HepG2 (cell line): ENCODE measurements around the gene ART4. TPM values are rescaled to one million over a fixed set of nuclear protein-coding genes. Genes with fewer than 3 reads are reported as not detected.

ENCODE experiments used
- KAT7 ChIP-seq: IDR thresholded peaks from 2 replicates; pipeline ENCODE4 v1.6.1; 2018; ENCODE audit warnings: borderline replicate concordance, missing compliant biosample characterization
- KAT8 ChIP-seq: IDR thresholded peaks from 2 replicates; pipeline ENCODE4 v1.6.1; 2016; ENCODE audit warnings: missing genetic modification reagents, missing compliant biosample characterization
- KMT2B ChIP-seq: IDR thresholded peaks from 2 replicates; pipeline ENCODE4 v1.6.1; 2016; ENCODE audit warnings: missing genetic modification reagents, missing compliant biosample characterization
- MAFG ChIP-seq: sonication (generic); formaldehyde crosslinking; IDR thresholded peaks from 2 replicates; pipeline ENCODE4 v1.5.1; 2020; ENCODE audit warnings: mild to moderate bottlenecking, missing genetic modification reagents
- MED13 ChIP-seq: sonication (generic); formaldehyde crosslinking; IDR thresholded peaks from 2 replicates; pipeline ENCODE4 v1.5.0; 2020; ENCODE audit warnings: missing genetic modification reagents
- MTF2 ChIP-seq: sonication (generic); formaldehyde crosslinking; IDR thresholded peaks from 2 replicates; pipeline ENCODE4 v1.5.0; 2020; ENCODE audit warnings: missing genetic modification reagents, borderline replicate concordance
- NCOA2 ChIP-seq: sonication (generic); formaldehyde crosslinking; IDR thresholded peaks from 2 replicates; pipeline ENCODE4 v1.8.0; 2022; ENCODE audit warnings: inconsistent platforms
- NFE2L2 ChIP-seq: fragments of 150-350 bp; IDR thresholded peaks from 2 replicates; pipeline ENCODE4 v1.6.1; 2014; ENCODE audit warnings: low read length
- NFYC ChIP-seq: IDR thresholded peaks from 2 replicates; pipeline ENCODE4 v1.6.1; 2016; ENCODE audit warnings: missing genetic modification reagents, missing compliant biosample characterization
- PHF20 ChIP-seq: sonication (generic); formaldehyde crosslinking; IDR thresholded peaks from 2 replicates; pipeline ENCODE4 v1.5.0; 2020; ENCODE audit warnings: mild to moderate bottlenecking, missing genetic modification reagents
- RARA ChIP-seq: IDR thresholded peaks from 2 replicates; pipeline ENCODE4 v1.6.1; 2016; ENCODE audit warnings: missing genetic modification reagents, missing compliant biosample characterization
- SNAPC2 ChIP-seq: sonication (generic); formaldehyde crosslinking; IDR thresholded peaks from 2 replicates; pipeline ENCODE4 v1.8.1; 2022; ENCODE audit warnings: mild to moderate bottlenecking, missing genetic modification reagents
- SNRNP70 ChIP-seq: fragments of 200-400 bp; formaldehyde crosslinking; IDR thresholded peaks from 2 replicates; pipeline ENCODE4 v1.6.1; 2017; ENCODE audit warnings: mild to moderate bottlenecking, low read depth, low read length, moderate library complexity
- TOE1 ChIP-seq: sonication (generic); formaldehyde crosslinking; IDR thresholded peaks from 2 replicates; pipeline ENCODE4 v1.4.0; 2020; ENCODE audit warnings: mild to moderate bottlenecking, missing genetic modification reagents
- TOPORS ChIP-seq: sonication (generic); formaldehyde crosslinking; IDR thresholded peaks from 2 replicates; pipeline ENCODE4 v1.8.0; 2023; ENCODE audit warnings: mild to moderate bottlenecking, missing genetic modification reagents
- ZNF350 ChIP-seq: sonication (generic); formaldehyde crosslinking; IDR thresholded peaks from 2 replicates; pipeline ENCODE4 v1.4.0; 2020; ENCODE audit warnings: mild to moderate bottlenecking, low read depth, missing genetic modification reagents, borderline replicate concordance
- ZNF547 ChIP-seq: sonication (generic); formaldehyde crosslinking; IDR thresholded peaks from 2 replicates; pipeline ENCODE4 v1.5.1; 2020; ENCODE audit warnings: mild to moderate bottlenecking, missing genetic modification reagents
- ZNF674 ChIP-seq: sonication (generic); formaldehyde crosslinking; IDR thresholded peaks from 2 replicates; pipeline ENCODE4 v1.5.0; 2020; ENCODE audit warnings: low read depth, mild to moderate bottlenecking, missing genetic modification reagents
- ZNF816 ChIP-seq: sonication (generic); formaldehyde crosslinking; IDR thresholded peaks from 2 replicates; pipeline ENCODE4 v1.8.0; 2022; ENCODE audit warnings: missing genetic modification reagents, mild to moderate bottlenecking, borderline replicate concordance
- ZSCAN25 ChIP-seq: sonication (generic); formaldehyde crosslinking; IDR thresholded peaks from 2 replicates; pipeline ENCODE4 v1.8.0; 2022; ENCODE audit warnings: mild to moderate bottlenecking, missing genetic modification reagents
- polyA plus RNA-seq, 8 experiments: library from polyadenylated mRNA; depleted of rRNA in 3 of 8; stranded (reverse) in 7 of 8; unstranded in 1 of 8; fragments of >200 nt; fragmentation: Illumina TruSeq in 4 of 8; extraction: Trizol in 4 of 8; gene quantifications; 2 replicates each; pipeline versions ENCODE4 v1.2.1 to v1.2.3, GENCODE V29; 2011 to 2016; ENCODE audit warnings: low read depth in 4 of 8, missing spikeins in 1 of 8, mixed read lengths in 1 of 8; ENCODE audit not compliant: insufficient read depth in 1 of 8
- total RNA-seq, 5 experiments: library from RNA; depleted of rRNA; stranded (reverse); fragments of >200 nt; fragmentation: Illumina TruSeq; extraction: Trizol; gene quantifications; 2 replicates each; pipeline ENCODE4 v1.2.3, GENCODE V29; 2016; ENCODE audit warnings: low read depth in 1 of 5
- TF ChIP-seq, protein P1 (sequence below): sonication (generic); formaldehyde crosslinking; IDR thresholded peaks from 2 replicates; pipeline ENCODE4 v1.8.0; 2022; ENCODE audit warnings: mild to moderate bottlenecking, missing genetic modification reagents, moderate library complexity
- TF ChIP-seq, protein P2 (sequence below): sonication (generic); formaldehyde crosslinking; IDR thresholded peaks from 2 replicates; pipeline ENCODE4 v1.4.0; 2020; ENCODE audit warnings: missing genetic modification reagents
- TF ChIP-seq, protein P3 (sequence below): IDR thresholded peaks from 2 replicates; pipeline ENCODE4 v1.6.1; 2018; ENCODE audit warnings: missing genetic modification reagents, mild to moderate bottlenecking, missing compliant biosample characterization
- TF ChIP-seq, protein P4 (sequence below): sonication (generic); formaldehyde crosslinking; IDR thresholded peaks from 2 replicates; pipeline ENCODE4 v1.4.0; 2020; ENCODE audit warnings: missing genetic modification reagents, borderline replicate concordance

Gene ART4
- total and polyA plus RNA-seq, 2 of the 13 experiments (the other 11 are each of a cell fraction or from before 2014, with no cell fraction given), result 17.6 to 20.3 TPM

DNA sequence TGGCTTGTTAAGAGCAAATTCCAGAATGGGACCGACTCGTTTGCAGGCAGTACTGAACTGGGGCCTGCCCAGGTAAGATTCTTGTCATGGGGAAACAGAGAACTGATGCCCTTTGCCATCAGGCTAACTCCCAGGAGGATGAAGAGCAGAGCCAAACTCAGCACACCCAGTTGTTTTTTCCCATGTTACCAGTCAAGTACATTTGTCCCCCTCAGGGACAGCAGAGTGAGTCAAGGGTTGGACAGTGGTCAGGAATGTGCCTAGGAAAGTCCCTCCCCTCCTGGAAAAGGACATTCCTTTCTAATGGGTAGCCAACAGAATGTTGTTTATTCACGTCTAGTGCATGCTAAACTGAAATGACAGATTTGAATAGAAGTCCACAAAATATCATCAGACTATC is 1.6 kb downstream of the ART4 start (continued):
- TF ChIP-seq, protein P1, sequence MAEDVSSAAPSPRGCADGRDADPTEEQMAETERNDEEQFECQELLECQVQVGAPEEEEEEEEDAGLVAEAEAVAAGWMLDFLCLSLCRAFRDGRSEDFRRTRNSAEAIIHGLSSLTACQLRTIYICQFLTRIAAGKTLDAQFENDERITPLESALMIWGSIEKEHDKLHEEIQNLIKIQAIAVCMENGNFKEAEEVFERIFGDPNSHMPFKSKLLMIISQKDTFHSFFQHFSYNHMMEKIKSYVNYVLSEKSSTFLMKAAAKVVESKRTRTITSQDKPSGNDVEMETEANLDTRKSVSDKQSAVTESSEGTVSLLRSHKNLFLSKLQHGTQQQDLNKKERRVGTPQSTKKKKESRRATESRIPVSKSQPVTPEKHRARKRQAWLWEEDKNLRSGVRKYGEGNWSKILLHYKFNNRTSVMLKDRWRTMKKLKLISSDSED (CRISPR knock-in tag), result no peak
- TF ChIP-seq TOPORS (CRISPR knock-in tag) (no peak), MAFG (CRISPR knock-in tag) (no peak), MTF2 (CRISPR knock-in tag) (no peak), RARA (CRISPR knock-in tag) (peak; percentile 51; the same call in 1 of the 2 replicates), ZNF350 (CRISPR knock-in tag) (no peak), KMT2B (0 out of 2 replicates have a peak, but pooled peaks have one; percentile 25), MED13 (CRISPR knock-in tag) (no peak), TOE1 (CRISPR knock-in tag) (no peak), KAT7 (CRISPR knock-in tag) (0 out of 2 replicates have a peak, but pooled peaks have one; percentile 60), NFE2L2 (no peak), SNAPC2 (CRISPR knock-in tag) (no peak), ZSCAN25 (no peak), ZNF674 (CRISPR knock-in tag) (no peak), ZNF816 (CRISPR knock-in tag) (no peak), SNRNP70 (no peak), ZNF547 (CRISPR knock-in tag) (no peak), NCOA2 (CRISPR knock-in tag) (no peak; the same call in 1 of the 2 replicates), KAT8 (CRISPR knock-in tag) (no peak), NFYC (CRISPR knock-in tag) (no peak), PHF20 (no peak)
- TF ChIP-seq, protein P2, sequence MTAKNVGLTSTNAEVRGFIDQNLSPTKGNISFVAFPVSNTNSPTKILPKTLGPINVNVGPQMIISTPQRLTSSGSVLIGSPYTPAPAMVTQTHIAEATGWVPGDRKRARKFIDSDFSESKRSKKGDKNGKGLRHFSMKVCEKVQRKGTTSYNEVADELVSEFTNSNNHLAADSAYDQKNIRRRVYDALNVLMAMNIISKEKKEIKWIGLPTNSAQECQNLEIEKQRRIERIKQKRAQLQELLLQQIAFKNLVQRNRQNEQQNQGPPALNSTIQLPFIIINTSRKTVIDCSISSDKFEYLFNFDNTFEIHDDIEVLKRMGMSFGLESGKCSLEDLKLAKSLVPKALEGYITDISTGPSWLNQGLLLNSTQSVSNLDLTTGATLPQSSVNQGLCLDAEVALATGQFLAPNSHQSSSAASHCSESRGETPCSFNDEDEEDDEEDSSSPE, result no peak
- TF ChIP-seq, protein P3, sequence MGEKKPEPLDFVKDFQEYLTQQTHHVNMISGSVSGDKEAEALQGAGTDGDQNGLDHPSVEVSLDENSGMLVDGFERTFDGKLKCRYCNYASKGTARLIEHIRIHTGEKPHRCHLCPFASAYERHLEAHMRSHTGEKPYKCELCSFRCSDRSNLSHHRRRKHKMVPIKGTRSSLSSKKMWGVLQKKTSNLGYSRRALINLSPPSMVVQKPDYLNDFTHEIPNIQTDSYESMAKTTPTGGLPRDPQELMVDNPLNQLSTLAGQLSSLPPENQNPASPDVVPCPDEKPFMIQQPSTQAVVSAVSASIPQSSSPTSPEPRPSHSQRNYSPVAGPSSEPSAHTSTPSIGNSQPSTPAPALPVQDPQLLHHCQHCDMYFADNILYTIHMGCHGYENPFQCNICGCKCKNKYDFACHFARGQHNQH, result peak; percentile 66; the same call in 1 of the 2 replicates
- TF ChIP-seq, protein P4, sequence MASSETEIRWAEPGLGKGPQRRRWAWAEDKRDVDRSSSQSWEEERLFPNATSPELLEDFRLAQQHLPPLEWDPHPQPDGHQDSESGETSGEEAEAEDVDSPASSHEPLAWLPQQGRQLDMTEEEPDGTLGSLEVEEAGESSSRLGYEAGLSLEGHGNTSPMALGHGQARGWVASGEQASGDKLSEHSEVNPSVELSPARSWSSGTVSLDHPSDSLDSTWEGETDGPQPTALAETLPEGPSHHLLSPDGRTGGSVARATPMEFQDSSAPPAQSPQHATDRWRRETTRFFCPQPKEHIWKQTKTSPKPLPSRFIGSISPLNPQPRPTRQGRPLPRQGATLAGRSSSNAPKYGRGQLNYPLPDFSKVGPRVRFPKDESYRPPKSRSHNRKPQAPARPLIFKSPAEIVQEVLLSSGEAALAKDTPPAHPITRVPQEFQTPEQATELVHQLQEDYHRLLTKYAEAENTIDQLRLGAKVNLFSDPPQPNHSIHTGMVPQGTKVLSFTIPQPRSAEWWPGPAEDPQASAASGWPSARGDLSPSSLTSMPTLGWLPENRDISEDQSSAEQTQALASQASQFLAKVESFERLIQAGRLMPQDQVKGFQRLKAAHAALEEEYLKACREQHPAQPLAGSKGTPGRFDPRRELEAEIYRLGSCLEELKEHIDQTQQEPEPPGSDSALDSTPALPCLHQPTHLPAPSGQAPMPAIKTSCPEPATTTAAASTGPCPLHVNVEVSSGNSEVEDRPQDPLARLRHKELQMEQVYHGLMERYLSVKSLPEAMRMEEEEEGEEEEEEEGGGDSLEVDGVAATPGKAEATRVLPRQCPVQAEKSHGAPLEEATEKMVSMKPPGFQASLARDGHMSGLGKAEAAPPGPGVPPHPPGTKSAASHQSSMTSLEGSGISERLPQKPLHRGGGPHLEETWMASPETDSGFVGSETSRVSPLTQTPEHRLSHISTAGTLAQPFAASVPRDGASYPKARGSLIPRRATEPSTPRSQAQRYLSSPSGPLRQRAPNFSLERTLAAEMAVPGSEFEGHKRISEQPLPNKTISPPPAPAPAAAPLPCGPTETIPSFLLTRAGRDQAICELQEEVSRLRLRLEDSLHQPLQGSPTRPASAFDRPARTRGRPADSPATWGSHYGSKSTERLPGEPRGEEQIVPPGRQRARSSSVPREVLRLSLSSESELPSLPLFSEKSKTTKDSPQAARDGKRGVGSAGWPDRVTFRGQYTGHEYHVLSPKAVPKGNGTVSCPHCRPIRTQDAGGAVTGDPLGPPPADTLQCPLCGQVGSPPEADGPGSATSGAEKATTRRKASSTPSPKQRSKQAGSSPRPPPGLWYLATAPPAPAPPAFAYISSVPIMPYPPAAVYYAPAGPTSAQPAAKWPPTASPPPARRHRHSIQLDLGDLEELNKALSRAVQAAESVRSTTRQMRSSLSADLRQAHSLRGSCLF (CRISPR knock-in tag), result no peak
